GM18502 (cell line): Measurements from ENCODE around the gene TGIF1.

ENCODE experiments used
- ATAC-seq: cut with Tn5 transposase; IDR thresholded peaks from one replicate; pipeline ENCODE4 v1.9.1; 2021; ENCODE audit warnings: mild to moderate bottlenecking; ENCODE audit not compliant: unreplicated experiment, poor library complexity

Gene TGIF1

GRCh38 chr18:3508576-3509549 lies 58.9 kb downstream of the TGIF1 start:
- ATAC-seq = no peak
